Calu3 (cell line): ENCODE measurements around the gene ZKSCAN1. TPM values are rescaled to one million over a fixed set of nuclear protein-coding genes. Genes with fewer than 3 reads are reported as not detected.

ENCODE experiments used
- BruUV-seq: library from RNA; stranded (reverse); fragments of 400-500 nt; replicated peaks from 2 replicates; lab custom pipeline; 2021; lab: Mats Ljungman, UMichigan
- CTCF ChIA-PET: fragments of 300-600 bp; sonication (Branson Sonifier 250); formaldehyde crosslinking; loops from one replicate; lab custom pipeline; 2022; ENCODE audit warnings: antibody characterized with exemption; lab: Charles Lee
- DNase-seq: peaks from one replicate; pipeline ENCODE4 v3.0.0; 2022
- H3K27ac Mint-ChIP-seq: one replicate; pipeline ENCODE4 v1.8.0; 2022; ENCODE audit warnings: mixed read lengths; ENCODE audit not compliant: unreplicated experiment
- H3K27me3 Mint-ChIP-seq: one replicate; pipeline ENCODE4 v1.8.0; 2022; ENCODE audit warnings: mixed read lengths; ENCODE audit not compliant: unreplicated experiment
- H3K36me3 Mint-ChIP-seq: one replicate; pipeline ENCODE4 v1.8.0; 2022; ENCODE audit warnings: mild to moderate bottlenecking, moderate library complexity, mixed read lengths; ENCODE audit not compliant: insufficient read depth, unreplicated experiment
- H3K4me1 Mint-ChIP-seq: one replicate; pipeline ENCODE4 v1.8.0; 2022; ENCODE audit warnings: mild to moderate bottlenecking, low read depth, mixed read lengths; ENCODE audit not compliant: unreplicated experiment
- H3K4me3 Mint-ChIP-seq: one replicate; pipeline ENCODE4 v1.8.0; 2022; ENCODE audit warnings: mild to moderate bottlenecking, low read depth, moderate library complexity, mixed read lengths; ENCODE audit not compliant: unreplicated experiment
- H3K9me3 Mint-ChIP-seq: one replicate; pipeline ENCODE4 v1.8.0; 2022; ENCODE audit warnings: low read depth, mixed read lengths; ENCODE audit not compliant: unreplicated experiment
- intact Hi-C: fragments of 100-400 bp; cut with micrococcal nuclease; formaldehyde crosslinking; loops from one replicate; pipeline ENCODE4 v1.10.0; 2022; ENCODE audit not compliant: unreplicated experiment
- total RNA-seq: library from RNA; stranded (reverse); gene quantifications from 2 replicates; pipeline ENCODE4 v1.2.3, GENCODE V29; 2022
- TF ChIP-seq, protein P1 (sequence below): fragments of 200-600 bp; IDR thresholded peaks from one replicate; pipeline ENCODE4 v1.8.0; 2022; ENCODE audit warnings: antibody characterized with exemption; ENCODE audit not compliant: unreplicated experiment

ZKSCAN1 gene
- total RNA-seq, 1 experiment from 2014 or later: 56.6 TPM

DNA sequence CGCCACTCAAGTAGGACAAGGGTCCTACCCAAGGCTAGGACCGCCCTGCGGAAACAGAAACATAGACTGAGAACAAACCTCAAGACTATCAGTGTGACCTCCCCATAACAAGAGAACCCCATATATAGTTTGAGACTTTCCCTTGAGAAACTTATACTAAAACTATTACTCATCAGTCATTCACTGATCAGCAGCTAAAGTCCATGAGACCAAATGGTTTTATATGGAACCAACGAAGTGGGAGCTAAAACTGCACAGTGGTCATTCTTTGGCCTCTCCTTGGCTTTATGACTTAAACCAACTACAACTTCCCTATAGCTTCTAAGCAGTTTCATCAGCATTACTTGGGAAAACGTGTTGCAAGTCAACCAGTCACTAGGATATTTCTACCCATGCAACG lies 20.5 kb downstream of the ZKSCAN1 start:
- no peaks in the 10 kb centered on the region for H3K4me1 Mint-ChIP-seq
- TF ChIP-seq, protein P1, sequence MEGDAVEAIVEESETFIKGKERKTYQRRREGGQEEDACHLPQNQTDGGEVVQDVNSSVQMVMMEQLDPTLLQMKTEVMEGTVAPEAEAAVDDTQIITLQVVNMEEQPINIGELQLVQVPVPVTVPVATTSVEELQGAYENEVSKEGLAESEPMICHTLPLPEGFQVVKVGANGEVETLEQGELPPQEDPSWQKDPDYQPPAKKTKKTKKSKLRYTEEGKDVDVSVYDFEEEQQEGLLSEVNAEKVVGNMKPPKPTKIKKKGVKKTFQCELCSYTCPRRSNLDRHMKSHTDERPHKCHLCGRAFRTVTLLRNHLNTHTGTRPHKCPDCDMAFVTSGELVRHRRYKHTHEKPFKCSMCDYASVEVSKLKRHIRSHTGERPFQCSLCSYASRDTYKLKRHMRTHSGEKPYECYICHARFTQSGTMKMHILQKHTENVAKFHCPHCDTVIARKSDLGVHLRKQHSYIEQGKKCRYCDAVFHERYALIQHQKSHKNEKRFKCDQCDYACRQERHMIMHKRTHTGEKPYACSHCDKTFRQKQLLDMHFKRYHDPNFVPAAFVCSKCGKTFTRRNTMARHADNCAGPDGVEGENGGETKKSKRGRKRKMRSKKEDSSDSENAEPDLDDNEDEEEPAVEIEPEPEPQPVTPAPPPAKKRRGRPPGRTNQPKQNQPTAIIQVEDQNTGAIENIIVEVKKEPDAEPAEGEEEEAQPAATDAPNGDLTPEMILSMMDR: no peak
- no TSS peak for BruUV-seq
- no peak overlapping the region for H3K27ac Mint-ChIP-seq
- H3K27me3 Mint-ChIP-seq: no peaks in the 10 kb centered on the region
- H3K9me3 Mint-ChIP-seq: no peaks in the 10 kb centered on the region
- CTCF ChIA-PET: no interaction called here
- peaks cover 17% of the 10 kb centered on the region for H3K36me3 Mint-ChIP-seq
- H3K4me3 Mint-ChIP-seq: no peak overlapping the region
- intact Hi-C loops: no loop called here
- DNase-seq: no peak

DNA sequence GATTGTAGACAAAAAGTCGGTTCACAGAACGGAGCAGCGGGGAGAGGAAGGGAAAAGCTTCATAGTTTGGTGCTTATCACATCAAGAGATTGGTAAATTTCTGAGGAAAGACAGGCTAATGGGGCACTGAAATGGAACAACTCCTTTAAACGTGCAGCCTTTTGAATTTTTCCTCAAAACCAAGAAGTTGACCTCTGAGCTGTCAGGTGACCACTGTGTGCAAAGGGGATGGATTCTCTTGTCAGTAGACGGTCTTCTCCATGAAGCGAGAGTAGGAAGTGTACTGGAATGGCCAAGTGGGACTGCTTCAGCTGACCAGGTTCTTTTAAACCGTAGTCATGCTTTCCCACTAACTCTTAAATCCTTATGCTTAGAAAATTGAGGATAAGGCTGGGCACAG lies 22.9 kb downstream of the ZKSCAN1 start:
- Mint-ChIP-seq H3K4me1 (no peaks in the 10 kb centered on the region), H3K36me3 (peaks cover 11% of the 10 kb centered on the region), H3K27ac (no peak overlapping the region), H3K4me3 (no peak overlapping the region), H3K9me3 (no peaks in the 10 kb centered on the region), H3K27me3 (no peaks in the 10 kb centered on the region)
- TSS peak; percentile 3 for BruUV-seq
- CTCF ChIA-PET: no interaction called here
- DNase-seq: no peak
- TF ChIP-seq, protein P1: no peak
- intact Hi-C loops: no loop called here

DNA sequence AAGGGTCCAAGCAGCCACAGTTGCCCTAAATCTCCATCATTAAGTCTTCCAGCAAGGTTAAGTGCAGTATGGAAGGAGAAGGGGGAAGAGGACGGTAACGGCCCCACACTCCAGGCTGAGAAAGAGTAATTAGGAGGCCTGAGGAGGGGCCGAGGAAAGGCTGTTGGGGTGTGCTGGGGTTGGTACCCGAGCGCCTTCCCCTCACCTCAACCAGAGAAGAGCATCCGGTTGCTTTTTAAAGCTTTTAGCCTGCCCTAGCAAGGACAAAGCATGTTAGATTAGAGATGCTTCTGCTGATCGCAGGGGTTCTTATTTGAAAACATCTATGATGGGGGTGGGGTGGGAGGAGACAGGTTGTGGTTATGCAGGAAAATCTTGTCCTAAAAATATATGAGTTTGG lies 25.2 kb downstream of the ZKSCAN1 start:
- Mint-ChIP-seq H3K4me3 (no peak overlapping the region), H3K27me3 (no peaks in the 10 kb centered on the region), H3K4me1 (no peaks in the 10 kb centered on the region), H3K9me3 (no peaks in the 10 kb centered on the region), H3K27ac (no peak overlapping the region), H3K36me3 (peaks cover 3% of the 10 kb centered on the region)
- BruUV-seq: no TSS peak
- CTCF ChIA-PET: no interaction called here
- TF ChIP-seq, protein P1: no peak
- no peak for DNase-seq
- intact Hi-C loops: no loop called here

DNA sequence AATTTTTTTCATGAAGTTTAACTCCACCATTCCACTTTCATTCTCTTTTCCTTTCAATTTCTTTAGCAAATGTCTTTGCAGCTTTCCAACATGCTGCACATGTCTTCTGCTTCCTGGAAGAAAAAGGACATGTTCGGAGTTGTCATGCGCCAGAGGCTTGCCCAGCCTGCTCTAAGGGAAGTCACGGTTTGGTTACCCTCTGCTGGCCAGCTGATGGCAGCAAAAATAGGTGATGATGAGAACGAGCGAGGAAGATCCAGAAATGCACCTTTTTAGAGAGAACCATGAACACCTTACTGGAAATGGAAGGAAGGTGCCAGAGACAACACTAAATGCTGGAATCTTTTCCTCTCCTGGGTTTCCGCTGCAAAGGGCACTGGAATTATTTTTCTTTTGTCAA lies 29.3 kb downstream of the ZKSCAN1 start:
- Mint-ChIP-seq H3K36me3 (peaks cover 4% of the 10 kb centered on the region), H3K27me3 (no peaks in the 10 kb centered on the region), H3K4me3 (no peak overlapping the region), H3K27ac (no peak overlapping the region), H3K9me3 (no peaks in the 10 kb centered on the region), H3K4me1 (no peaks in the 10 kb centered on the region)
- no peak for DNase-seq
- no TSS peak for BruUV-seq
- intact Hi-C loops: no loop called here
- CTCF ChIA-PET: no interaction called here
- TF ChIP-seq, protein P1: no peak
